Adipocyte (in vitro differentiated cells): ENCODE results near the gene TRMT2B.

Source experiments
- DNase-seq: peaks from one replicate; pipeline ENCODE4 v3.0.0-alpha.2; 2015; ENCODE audit warnings: low read depth
- H3K27me3 ChIP-seq: replicated peaks from 2 replicates; pipeline ENCODE4 v1.7.0; 2013; ENCODE audit warnings: mild to moderate bottlenecking, low read length, moderate library complexity; ENCODE audit not compliant: control insufficient read depth, insufficient read depth
- H3K36me3 ChIP-seq: 2 replicates; pipeline ENCODE4 v1.7.0; 2013; ENCODE audit warnings: low read length, mild to moderate bottlenecking, moderate library complexity; ENCODE audit not compliant: control insufficient read depth, insufficient read depth, severe bottlenecking
- H3K4me1 ChIP-seq: 2 replicates; pipeline ENCODE4 v1.7.0; 2013; ENCODE audit warnings: mild to moderate bottlenecking, low read length, moderate library complexity; ENCODE audit not compliant: control insufficient read depth, insufficient read depth
- H3K4me3 ChIP-seq: 2 replicates; pipeline ENCODE4 v1.7.0; 2013; ENCODE audit warnings: mild to moderate bottlenecking, low read length, moderate library complexity
- H3K9ac ChIP-seq: 2 replicates; pipeline ENCODE4 v1.7.0; 2013; ENCODE audit warnings: mild to moderate bottlenecking, low read length, moderate library complexity
- H3K9me3 ChIP-seq: 2 replicates; pipeline ENCODE4 v1.7.0; 2013; ENCODE audit warnings: mild to moderate bottlenecking, low read length, moderate library complexity; ENCODE audit not compliant: control insufficient read depth

TRMT2B gene, protein sequence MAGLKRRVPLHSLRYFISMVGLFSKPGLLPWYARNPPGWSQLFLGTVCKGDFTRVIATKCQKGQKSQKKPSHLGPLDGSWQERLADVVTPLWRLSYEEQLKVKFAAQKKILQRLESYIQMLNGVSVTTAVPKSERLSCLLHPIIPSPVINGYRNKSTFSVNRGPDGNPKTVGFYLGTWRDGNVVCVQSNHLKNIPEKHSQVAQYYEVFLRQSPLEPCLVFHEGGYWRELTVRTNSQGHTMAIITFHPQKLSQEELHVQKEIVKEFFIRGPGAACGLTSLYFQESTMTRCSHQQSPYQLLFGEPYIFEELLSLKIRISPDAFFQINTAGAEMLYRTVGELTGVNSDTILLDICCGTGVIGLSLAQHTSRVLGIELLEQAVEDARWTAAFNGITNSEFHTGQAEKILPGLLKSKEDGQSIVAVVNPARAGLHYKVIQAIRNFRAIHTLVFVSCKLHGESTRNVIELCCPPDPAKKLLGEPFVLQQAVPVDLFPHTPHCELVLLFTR

GRCh38 chrX:101051549-101052302 lies at the start of gene TRMT2B:
TRMT2B (minus strand) TSS chrX:101052111; CDS start chrX:101042289, 9,822 bp downstream.
- Histone ChIP-seq H3K4me1 (no peaks in the 10 kb centered on the region), H3K36me3 (no peaks in the 10 kb centered on the region), H3K9ac (peak within 1 kb of the TSS; percentile 90), H3K9me3 (no peaks in the 10 kb centered on the region), H3K27me3 (no peaks in the 10 kb centered on the region), H3K4me3 (peak within 1 kb of the TSS; percentile 92)
- DNase-seq: peak; percentile 77

- no peaks in the 10 kb centered on the region for H3K36me3 ChIP-seq
- peak; percentile 93 for DNase-seq
- H3K9me3 ChIP-seq: no peaks in the 10 kb centered on the region
These were observed 45.9 kb upstream of the TRMT2B start, which contains the start of gene CENPI for GRCh38 chrX:101097546-101098453. CENPI (plus strand) TSS chrX:101098204; CDS start chrX:101101071, 2,867 bp downstream.

GRCh38 chrX:101091817-101092216 lies 39.9 kb upstream of the TRMT2B start:
- Histone ChIP-seq H3K27me3 (no peaks in the 10 kb centered on the region), H3K4me1 (no peaks in the 10 kb centered on the region), H3K4me3 (no peak overlapping the region), H3K9me3 (no peaks in the 10 kb centered on the region), H3K9ac (no peak overlapping the region), H3K36me3 (no peaks in the 10 kb centered on the region)
- no peak for DNase-seq

More at GRCh38 chrX:101097546-101098453, 45.9 kb upstream of the TRMT2B start, which contains the start of gene CENPI:
- H3K9ac ChIP-seq: peak within 1 kb of the TSS; percentile 83
- H3K27me3 ChIP-seq: no peaks in the 10 kb centered on the region
- H3K4me3 ChIP-seq: peak within 1 kb of the TSS; percentile 79
- no peaks in the 10 kb centered on the region for H3K4me1 ChIP-seq

- H3K4me3 ChIP-seq: no peak overlapping the region
- H3K9ac ChIP-seq: no peak overlapping the region
- DNase-seq: no peak
- H3K36me3 ChIP-seq: no peaks in the 10 kb centered on the region
- no peaks in the 10 kb centered on the region for H3K4me1 ChIP-seq
- H3K27me3 ChIP-seq: peaks cover 12% of the 10 kb centered on the region
- no peaks in the 10 kb centered on the region for H3K9me3 ChIP-seq
These were observed 29.3 kb upstream of the TRMT2B start for GRCh38 chrX:101081231-101081630.

- H3K4me1 ChIP-seq: no peaks in the 10 kb centered on the region
- H3K36me3 ChIP-seq: no peaks in the 10 kb centered on the region
- no peak for DNase-seq
- H3K27me3 ChIP-seq: peaks cover 12% of the 10 kb centered on the region
- H3K9me3 ChIP-seq: no peaks in the 10 kb centered on the region
- H3K9ac ChIP-seq: no peak overlapping the region
- H3K4me3 ChIP-seq: no peak overlapping the region
These were observed 28.6 kb upstream of the TRMT2B start for GRCh38 chrX:101080326-101081124.

DNA sequence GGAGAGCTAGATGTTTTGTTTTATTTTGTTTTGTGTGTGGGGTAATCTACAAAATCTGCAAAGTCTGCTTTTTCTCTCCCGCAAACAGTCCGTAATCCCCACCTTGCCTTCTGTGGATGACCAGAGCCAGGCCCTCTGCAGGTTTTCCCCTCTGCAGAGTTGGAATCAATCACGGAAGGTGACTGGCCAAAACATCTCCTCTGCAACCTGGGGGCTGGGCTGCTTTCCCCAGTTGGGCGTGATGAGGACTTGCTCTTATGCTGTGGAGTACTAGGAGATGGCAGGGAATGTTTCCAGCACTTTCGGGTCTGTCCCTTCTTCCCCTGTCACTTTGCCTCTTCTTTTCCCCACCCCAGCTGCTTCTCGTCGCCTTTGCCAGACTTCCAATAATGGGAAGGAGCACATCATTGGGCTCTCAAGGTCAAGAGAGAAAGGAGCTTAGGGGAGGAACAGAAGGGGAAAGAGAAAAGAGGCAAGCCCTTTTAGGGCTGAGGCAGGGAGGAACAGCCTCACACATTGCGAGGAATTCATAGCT lies 27.9 kb upstream of the TRMT2B start:
- no peak for DNase-seq
- H3K9me3 ChIP-seq: no peaks in the 10 kb centered on the region
- H3K4me3 ChIP-seq: peak overlapping the region; percentile 67
- no peaks in the 10 kb centered on the region for H3K36me3 ChIP-seq
- peaks cover 12% of the 10 kb centered on the region for H3K27me3 ChIP-seq
- H3K4me1 ChIP-seq: no peaks in the 10 kb centered on the region
- no peak overlapping the region for H3K9ac ChIP-seq

DNA sequence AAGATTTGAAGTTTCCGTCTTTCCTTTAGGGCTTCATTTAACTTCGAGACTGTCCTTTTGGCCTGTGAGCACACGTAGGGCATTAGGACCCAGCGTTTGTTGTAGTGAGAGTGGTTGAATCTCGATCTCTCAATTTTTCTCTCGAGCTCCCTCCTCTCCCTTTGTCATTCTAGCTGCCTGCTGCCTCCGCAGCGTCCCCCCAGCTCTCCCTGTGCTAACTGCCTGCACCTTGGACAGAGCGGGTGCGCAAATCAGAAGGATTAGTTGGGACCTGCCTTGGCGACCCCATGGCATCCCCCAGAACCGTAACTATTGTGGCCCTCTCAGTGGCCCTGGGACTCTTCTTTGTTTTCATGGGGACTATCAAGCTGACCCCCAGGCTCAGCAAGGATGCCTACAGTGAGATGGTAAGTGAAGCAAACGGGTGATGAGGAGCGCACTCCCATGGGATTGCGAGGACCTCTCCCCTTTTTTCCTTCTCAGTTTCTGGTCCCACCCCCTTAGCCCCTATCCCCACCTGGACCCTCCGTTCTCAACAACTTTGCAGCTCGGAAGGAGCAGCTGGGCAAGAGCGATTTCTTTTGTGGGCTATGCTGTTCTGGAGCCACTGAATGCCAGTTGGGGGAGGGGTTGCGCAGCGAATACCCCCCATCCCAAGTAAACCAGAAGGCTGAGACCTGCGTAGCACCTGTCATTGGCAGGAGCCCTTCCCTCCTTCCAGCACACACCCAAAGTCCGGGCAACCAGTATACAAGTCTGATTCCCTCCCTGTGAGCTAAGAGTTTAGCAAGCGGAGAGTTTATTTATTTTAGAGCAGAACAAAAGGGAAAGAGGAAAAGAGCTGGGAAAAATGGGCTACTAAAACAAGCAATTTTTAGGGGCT lies 27.0 kb upstream of the TRMT2B start, which contains the start of gene TMEM35A:
TSS of gene TMEM35A (plus strand) at position 164 of the 883 bp plus-strand sequence. CDS start at position 288, 124 bp downstream.
- Histone ChIP-seq H3K9ac (peak within 1 kb of the TSS; percentile 7), H3K4me3 (peak within 1 kb of the TSS; percentile 67)
- peak; percentile 44 for DNase-seq

GRCh38 chrX:101071582-101071981 lies 19.7 kb upstream of the TRMT2B start:
- Histone ChIP-seq H3K27me3 (no peaks in the 10 kb centered on the region), H3K36me3 (no peaks in the 10 kb centered on the region), H3K9ac (no peak overlapping the region), H3K9me3 (no peaks in the 10 kb centered on the region), H3K4me3 (no peak overlapping the region), H3K4me1 (no peaks in the 10 kb centered on the region)
- no peak for DNase-seq

More for the DNA sequence above, 27.0 kb upstream of the TRMT2B start, which contains the start of gene TMEM35A:
- Histone ChIP-seq H3K27me3 (peaks cover 12% of the 10 kb centered on the region), H3K9me3 (no peaks in the 10 kb centered on the region), H3K4me1 (no peaks in the 10 kb centered on the region), H3K36me3 (no peaks in the 10 kb centered on the region)

DNA sequence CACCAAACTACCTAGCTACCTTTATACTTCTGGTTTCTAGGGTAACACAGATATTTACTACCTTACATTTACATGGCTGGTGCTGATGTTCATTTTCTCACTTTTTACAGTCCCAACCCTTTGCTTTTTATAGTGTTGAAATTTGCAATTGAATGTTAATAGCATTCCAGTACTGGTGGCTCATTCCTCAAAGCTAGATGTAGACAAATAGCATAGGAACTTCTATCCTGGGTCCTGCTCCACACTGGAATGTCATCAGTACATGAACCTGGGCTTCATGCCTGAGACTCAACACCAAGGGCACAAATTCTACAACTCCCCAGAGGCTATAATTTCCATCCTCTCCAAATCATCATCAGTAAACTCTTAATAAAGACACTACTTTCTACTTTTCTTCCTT lies 10.3 kb upstream of the TRMT2B start:
- Histone ChIP-seq H3K4me1 (no peaks in the 10 kb centered on the region), H3K4me3 (no peak overlapping the region), H3K9ac (no peak overlapping the region), H3K9me3 (no peaks in the 10 kb centered on the region), H3K27me3 (no peaks in the 10 kb centered on the region), H3K36me3 (no peaks in the 10 kb centered on the region)
- DNase-seq: no peak
